ENCODE data around the gene ETS2.
"Not testable (repeated sequence)": the region's sequence is repeated elsewhere in the genome, so short reads cannot be mapped to it uniquely, and the experiment has no call there.

Gene ETS2

GRCh38 chr21:38839328-38840286 lies 33.9 kb downstream of the ETS2 start:
- peak; percentile 97 for DNase-seq

- no peak for DNase-seq
Observed at GRCh38 chr21:38840456-38841300, 34.9 kb downstream of the ETS2 start.

DNA sequence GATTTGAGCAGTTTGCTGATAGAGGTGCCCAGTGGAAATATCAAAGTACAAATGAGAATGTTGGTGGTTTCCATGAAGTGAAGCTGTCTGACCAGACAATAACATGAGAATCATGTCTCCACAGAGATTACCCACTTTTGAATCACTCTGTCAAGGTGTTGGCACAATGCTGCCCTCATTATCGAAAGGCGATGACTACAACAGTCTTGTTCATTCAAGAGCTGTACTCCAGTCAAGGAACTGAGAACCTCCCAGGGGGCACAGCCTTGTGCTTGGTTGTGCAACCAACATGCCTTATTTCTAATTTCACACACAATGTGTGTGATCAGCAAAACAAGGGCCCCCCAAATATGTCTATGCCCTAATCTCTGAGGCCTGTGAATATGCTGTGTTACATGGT lies 35.7 kb downstream of the ETS2 start:
- DNase-seq: no peak

- no peak for DNase-seq
Observed at GRCh38 chr21:38842079-38842478, 36.4 kb downstream of the ETS2 start.

DNA sequence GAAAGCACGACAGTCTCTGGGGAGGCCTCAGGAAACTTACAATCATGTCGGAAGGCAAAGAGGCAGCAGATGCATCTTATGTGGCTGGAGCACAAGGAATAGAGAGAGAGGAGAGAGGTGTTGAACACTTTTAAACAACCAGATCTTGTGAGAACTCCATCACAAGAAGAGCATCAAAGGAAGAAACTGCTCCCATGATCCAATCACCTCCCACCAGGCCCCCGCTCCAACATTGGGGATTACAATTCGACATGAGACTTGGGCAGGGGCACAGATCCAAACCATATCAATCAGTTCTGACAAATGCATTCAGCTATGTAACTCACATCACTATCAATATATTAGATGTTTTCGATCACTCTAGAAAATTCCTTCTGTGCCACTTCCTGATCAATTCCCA lies 37.6 kb downstream of the ETS2 start:
- DNase-seq: no peak

GRCh38 chr21:38843806-38844503 lies 38.2 kb downstream of the ETS2 start:
- peak; percentile 82 for DNase-seq

DNA sequence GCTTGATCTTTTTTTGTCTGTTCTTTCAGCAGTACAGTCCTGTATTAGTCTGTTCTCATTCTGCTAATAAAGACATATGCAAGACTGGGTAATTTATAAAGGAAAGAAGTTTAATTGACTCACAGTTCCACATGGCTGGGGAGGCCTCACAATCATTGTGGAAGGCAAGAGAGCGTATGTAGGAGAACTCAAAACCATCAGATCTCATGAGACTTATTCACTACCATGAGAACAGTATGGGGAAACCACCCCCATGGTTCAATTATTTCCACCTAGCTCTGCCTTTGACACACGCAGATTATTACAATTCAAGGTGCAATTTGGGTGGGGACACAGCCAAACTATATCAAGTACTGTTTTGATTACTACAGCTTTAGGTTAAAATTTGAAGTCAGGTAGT lies 39.6 kb downstream of the ETS2 start:
- DNase-seq: not testable (repeated sequence)

- no peak for DNase-seq
Observed at GRCh38 chr21:38847556-38847955, 41.8 kb downstream of the ETS2 start.

DNA sequence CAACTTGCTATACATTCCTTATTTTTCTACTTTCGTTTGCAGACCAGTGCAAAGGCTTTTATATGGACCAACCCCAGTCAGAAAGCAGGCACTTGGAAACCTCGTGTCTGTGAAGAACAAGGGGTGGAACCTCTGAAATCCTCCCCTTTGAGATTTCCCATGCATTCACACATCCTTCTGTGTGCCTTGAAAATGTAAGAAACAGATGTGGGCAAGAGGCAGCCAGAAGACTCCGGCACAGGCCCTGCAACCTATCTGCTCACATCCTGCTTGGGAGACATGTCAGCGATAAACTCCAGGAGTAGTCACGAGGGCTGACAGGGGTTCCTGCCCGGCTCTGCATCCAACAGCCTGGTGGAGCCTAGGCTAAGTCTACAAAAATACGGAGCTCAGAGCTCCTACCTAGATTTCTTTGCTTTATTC lies 42.5 kb downstream of the ETS2 start:
- DNase-seq: no peak

- no peak for DNase-seq
Observed at GRCh38 chr21:38849776-38850175, 44.0 kb downstream of the ETS2 start.

GRCh38 chr21:38850277-38850951 lies 44.7 kb downstream of the ETS2 start:
- no peak for DNase-seq

DNA sequence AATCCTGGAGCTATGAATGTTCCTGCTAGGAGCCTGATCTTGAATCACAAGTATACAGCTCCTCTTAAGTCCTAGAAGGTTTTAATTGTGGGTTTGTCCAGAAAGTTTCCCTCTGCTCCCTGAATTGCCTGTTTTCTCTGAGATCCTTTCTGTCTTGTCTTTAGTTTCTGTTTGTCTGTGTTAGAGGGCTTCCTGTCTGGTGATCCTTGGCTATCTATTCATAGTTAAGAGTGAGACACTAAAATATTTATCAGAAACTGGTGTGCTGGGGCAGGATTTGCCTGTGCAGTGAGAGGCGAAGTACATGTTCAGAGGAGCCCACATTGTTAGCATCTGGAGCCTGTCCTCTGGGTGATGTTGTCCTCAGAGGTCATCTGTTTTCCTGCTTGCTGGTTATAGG lies 45.4 kb downstream of the ETS2 start:
- DNase-seq: no peak

- no peak for DNase-seq
Observed at GRCh38 chr21:38852278-38852677, 46.5 kb downstream of the ETS2 start.

GRCh38 chr21:38852708-38853107 lies 47.0 kb downstream of the ETS2 start:
- no peak for DNase-seq

- peak; percentile 87 for DNase-seq
Observed at GRCh38 chr21:38853421-38853919, 47.7 kb downstream of the ETS2 start.

- DNase-seq: no peak
Observed at GRCh38 chr21:38857152-38857825, 51.6 kb downstream of the ETS2 start.

DNA sequence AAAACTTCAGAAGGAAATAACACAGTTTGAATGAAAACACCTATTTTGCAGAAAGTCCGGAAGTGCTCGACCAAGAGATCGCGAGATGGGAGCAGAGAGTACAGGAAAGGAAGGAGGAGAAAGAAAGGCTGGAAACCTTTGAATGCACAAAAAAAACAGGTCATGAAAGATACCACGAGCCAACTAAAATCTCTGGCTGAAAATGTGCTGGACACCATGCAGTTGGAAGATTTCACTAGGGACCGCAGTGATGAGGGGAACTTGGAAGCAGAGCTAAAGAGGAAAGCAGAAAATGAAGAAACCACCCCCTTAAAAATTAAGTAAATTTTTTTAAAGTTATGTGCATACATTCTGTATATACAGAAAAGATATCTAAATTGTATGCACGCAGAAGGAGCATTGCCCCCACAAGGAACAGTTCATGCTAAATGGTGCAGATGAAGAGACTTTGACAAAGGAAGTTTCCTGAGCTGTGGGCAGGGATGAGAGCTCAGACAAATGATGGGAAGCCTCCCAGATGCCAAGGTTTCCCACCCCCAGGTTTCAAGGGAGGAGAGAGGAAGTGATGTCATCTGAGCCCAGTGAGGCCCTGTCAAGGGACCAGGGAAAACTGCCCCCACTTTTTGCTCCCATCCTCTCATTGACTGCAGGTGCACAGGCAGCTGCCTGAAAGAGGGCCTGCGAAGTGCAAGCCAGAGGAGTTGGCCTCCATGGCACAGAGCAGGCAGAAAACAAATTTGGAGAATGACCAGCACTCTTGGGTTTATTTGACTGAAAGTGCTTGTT lies 52.5 kb downstream of the ETS2 start:
- DNase-seq: no peak

DNA sequence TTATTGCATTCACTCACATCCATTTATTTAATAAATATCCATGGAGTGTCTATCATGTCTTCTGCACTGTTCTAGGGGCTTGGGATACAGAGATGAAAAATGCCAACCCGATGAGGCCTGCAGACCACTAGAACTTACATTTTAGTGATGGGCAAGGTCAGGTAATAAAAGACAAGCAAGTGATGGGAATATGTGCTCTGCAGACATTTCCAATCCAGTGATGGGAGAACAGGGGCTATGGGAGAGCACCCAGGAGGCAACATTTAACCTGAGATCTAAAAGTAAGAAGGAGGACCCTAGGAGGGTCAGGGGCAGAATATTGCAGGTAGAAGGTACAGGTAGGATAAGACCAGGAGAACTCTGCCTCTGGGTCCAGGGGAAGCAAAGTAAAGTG lies 53.1 kb downstream of the ETS2 start:
- DNase-seq: no peak

DNA sequence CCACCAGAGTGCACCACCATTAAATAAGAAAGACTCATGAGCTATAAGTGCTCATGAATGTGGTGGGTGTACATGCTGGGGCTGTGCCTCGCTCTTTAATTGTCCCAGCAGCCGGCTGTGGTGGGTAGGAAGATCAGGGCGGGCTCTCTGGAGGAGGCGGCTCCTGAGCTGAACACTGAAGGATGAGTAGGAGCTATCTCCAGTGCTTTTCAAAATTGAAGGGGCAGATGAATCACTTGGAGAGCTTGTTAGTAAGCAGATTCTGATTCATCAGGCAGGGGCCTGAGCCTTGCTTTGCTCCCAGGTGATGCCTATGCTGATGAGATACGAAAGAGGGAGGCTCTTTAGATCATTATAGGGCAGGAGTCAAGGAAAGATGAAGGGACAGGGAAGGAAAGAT lies 54.1 kb downstream of the ETS2 start:
- DNase-seq: no peak

- no peak for DNase-seq
Observed at GRCh38 chr21:38861056-38861455, 55.3 kb downstream of the ETS2 start.
